GM12872 (cell line): ENCODE results near the gene SPTB.

Source experiments
- CTCF ChIP-seq: IDR thresholded peaks from 3 replicates; pipeline ENCODE4 v1.5.1; 2011; ENCODE audit warnings: low read depth, mild to moderate bottlenecking, low read length, moderate library complexity; ENCODE audit not compliant: insufficient read depth

The SPTB gene

GRCh38 chr14:64919618-64920017 is 39.9 kb upstream of the SPTB start:
- no peak for TF ChIP-seq CTCF

GRCh38 chr14:64919215-64919614 is 39.5 kb upstream of the SPTB start:
- no peak for TF ChIP-seq CTCF

- TF ChIP-seq CTCF, result no peak
Measured at GRCh38 chr14:64918216-64918615, 38.5 kb upstream of the SPTB start.

GRCh38 chr14:64915797-64916196 is 36.1 kb upstream of the SPTB start:
- TF ChIP-seq CTCF, result no peak

GRCh38 chr14:64915029-64915424 is 35.3 kb upstream of the SPTB start:
- no peak for TF ChIP-seq CTCF

GRCh38 chr14:64914237-64915028 is 34.7 kb upstream of the SPTB start, which contains the start of gene CHURC1:
TSS of gene CHURC1 (plus strand) at chr14:64914455. CDS start at chr14:64914496, 41 bp downstream.
- TF ChIP-seq CTCF, result no peak

GRCh38 chr14:64912261-64912660 is 32.6 kb upstream of the SPTB start:
- no peak for TF ChIP-seq CTCF
